SU-DHL-6 (cell line): ENCODE measurements around the gene MED12L.
A peak's percentile ranks its signal among the peaks of the same experiment; 100 is the strongest.

Experiments used
- H2AFZ ChIP-seq: fragments of 200-600 bp; sonication (generic); 2 replicates; pipeline ENCODE4 v1.6.1; 2014; ENCODE audit warnings: low read depth, mild to moderate bottlenecking, moderate library complexity, mixed read lengths, antibody characterized with exemption, low read length; ENCODE audit not compliant: severe bottlenecking
- H3F3A ChIP-seq: fragments of 200-600 bp; shearing (Covaris generic); 2 replicates; pipeline ENCODE4 v1.6.0; 2016; ENCODE audit warnings: antibody characterized with exemption, mild to moderate bottlenecking; ENCODE audit not compliant: insufficient read depth
- H3K27ac ChIP-seq: fragments of 200-600 bp; sonication (generic); 2 replicates; pipeline ENCODE4 v1.5.1; 2016; ENCODE audit warnings: low read depth, mild to moderate bottlenecking, low read length, moderate library complexity, mixed read lengths
- H3K27me3 ChIP-seq: fragments of 200-600 bp; sonication (generic), shearing (Covaris generic); 2 replicates; pipeline ENCODE4 v1.6.0; 2014; ENCODE audit warnings: mild to moderate bottlenecking, low read length
- H3K36me3 ChIP-seq: fragments of 200-600 bp; sonication (generic); 2 replicates; pipeline ENCODE4 v1.6.1; 2014; ENCODE audit warnings: mild to moderate bottlenecking, low read length, mixed read lengths
- H3K4me2 ChIP-seq: fragments of 300-600, 200-600 bp; shearing (Covaris generic), sonication (generic); 2 replicates; pipeline ENCODE4 v1.6.0; 2014; ENCODE audit warnings: low read length, low read depth, mild to moderate bottlenecking; ENCODE audit not compliant: poor library complexity, severe bottlenecking
- H3K4me3 ChIP-seq: fragments of 200-600 bp; sonication (generic); 2 replicates; pipeline ENCODE4 v1.5.1; 2014; ENCODE audit warnings: antibody characterized with exemption, low read length, mild to moderate bottlenecking, mixed read lengths; ENCODE audit not compliant: insufficient read depth, poor library complexity, severe bottlenecking
- H3K79me2 ChIP-seq: fragments of 200-600 bp; sonication (generic); 2 replicates; pipeline ENCODE4 v1.6.1; 2014; ENCODE audit warnings: mild to moderate bottlenecking, low read length, moderate library complexity; ENCODE audit not compliant: insufficient read depth
- H3K9ac ChIP-seq: fragments of 200-600 bp; sonication (generic); 2 replicates; pipeline ENCODE4 v1.7.0; 2014; ENCODE audit warnings: mild to moderate bottlenecking, low read length
- H3K9me2 ChIP-seq: fragments of 200-600 bp; sonication (generic); replicated peaks from 2 replicates; pipeline ENCODE4 v1.6.1; 2014; ENCODE audit warnings: low read length; ENCODE audit not compliant: insufficient read depth
- H3K9me3 ChIP-seq: fragments of 200-600 bp; sonication (generic); 2 replicates; pipeline ENCODE4 v1.6.1; 2014; ENCODE audit warnings: low read length, mixed read lengths; ENCODE audit not compliant: insufficient read depth
- H4K20me1 ChIP-seq: fragments of 200-600 bp; sonication (generic); 2 replicates; pipeline ENCODE4 v1.6.1; 2014; ENCODE audit warnings: low read depth, mild to moderate bottlenecking, antibody characterized with exemption, low read length, moderate library complexity, mixed read lengths
- EZH2phosphoT487 ChIP-seq: fragments of 200-600 bp; sonication (generic), shearing (Covaris generic); conservative IDR thresholded peaks from 2 replicates; pipeline ENCODE4 v1.6.1; 2018; ENCODE audit warnings: mild to moderate bottlenecking, antibody characterized with exemption, low read length, moderate library complexity, mixed read lengths
- TF ChIP-seq, protein P1 (sequence below): fragments of 200-600 bp; sonication (generic); IDR thresholded peaks from one replicate; pipeline ENCODE4 v1.5.1; 2017; ENCODE audit warnings: antibody characterized with exemption, mild to moderate bottlenecking, low read length, moderate library complexity; ENCODE audit not compliant: insufficient read depth, poor library complexity, severe bottlenecking

Gene MED12L

GRCh38 chr3:151144760-151145159 is 59.3 kb downstream of the MED12L start:
- no peak overlapping the region for H3K27ac ChIP-seq
- no peak overlapping the region for H3K4me2 ChIP-seq
- H3K27me3 ChIP-seq = no peaks in the 10 kb centered on the region
- no peaks in the 10 kb centered on the region for H3K9me2 ChIP-seq
- no peak overlapping the region for H2AFZ ChIP-seq
- H3K4me3 ChIP-seq = no peak overlapping the region
- no peaks in the 10 kb centered on the region for H3K9me3 ChIP-seq
- TF ChIP-seq EZH2phosphoT487 = no peak
- TF ChIP-seq, protein P1, sequence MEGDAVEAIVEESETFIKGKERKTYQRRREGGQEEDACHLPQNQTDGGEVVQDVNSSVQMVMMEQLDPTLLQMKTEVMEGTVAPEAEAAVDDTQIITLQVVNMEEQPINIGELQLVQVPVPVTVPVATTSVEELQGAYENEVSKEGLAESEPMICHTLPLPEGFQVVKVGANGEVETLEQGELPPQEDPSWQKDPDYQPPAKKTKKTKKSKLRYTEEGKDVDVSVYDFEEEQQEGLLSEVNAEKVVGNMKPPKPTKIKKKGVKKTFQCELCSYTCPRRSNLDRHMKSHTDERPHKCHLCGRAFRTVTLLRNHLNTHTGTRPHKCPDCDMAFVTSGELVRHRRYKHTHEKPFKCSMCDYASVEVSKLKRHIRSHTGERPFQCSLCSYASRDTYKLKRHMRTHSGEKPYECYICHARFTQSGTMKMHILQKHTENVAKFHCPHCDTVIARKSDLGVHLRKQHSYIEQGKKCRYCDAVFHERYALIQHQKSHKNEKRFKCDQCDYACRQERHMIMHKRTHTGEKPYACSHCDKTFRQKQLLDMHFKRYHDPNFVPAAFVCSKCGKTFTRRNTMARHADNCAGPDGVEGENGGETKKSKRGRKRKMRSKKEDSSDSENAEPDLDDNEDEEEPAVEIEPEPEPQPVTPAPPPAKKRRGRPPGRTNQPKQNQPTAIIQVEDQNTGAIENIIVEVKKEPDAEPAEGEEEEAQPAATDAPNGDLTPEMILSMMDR = no peak
- 0 out of 2 replicates have a peak, but pooled peaks cover 3% of the 10 kb centered on the region for H4K20me1 ChIP-seq
- no peaks in the 10 kb centered on the region for H3K36me3 ChIP-seq
- H3F3A ChIP-seq = no peaks in the 10 kb centered on the region
- no peaks in the 10 kb centered on the region for H3K79me2 ChIP-seq
- H3K9ac ChIP-seq = no peak overlapping the region

DNA sequence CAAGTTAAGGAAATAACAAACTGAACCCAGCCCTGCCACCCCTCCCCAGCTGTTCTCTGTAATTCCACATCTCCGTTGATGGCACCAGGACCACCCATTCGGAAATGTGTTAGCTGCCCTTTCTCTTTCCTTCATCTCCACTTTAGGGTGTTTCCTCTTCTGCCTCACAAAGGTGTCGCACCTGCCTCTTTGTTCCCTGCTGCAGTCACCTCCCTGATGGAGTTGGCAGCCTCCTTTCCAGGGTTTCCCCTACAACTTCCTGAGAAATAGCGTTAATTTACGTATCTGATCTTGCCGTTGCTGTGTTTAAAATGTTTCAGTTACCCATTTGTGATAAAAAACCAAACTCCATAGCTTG is 60.2 kb downstream of the MED12L start:
- Histone ChIP-seq H4K20me1 (0 out of 2 replicates have a peak, but pooled peaks cover 3% of the 10 kb centered on the region), H3K9me2 (no peaks in the 10 kb centered on the region), H2AFZ (no peak overlapping the region), H3K9me3 (no peaks in the 10 kb centered on the region), H3K9ac (no peak overlapping the region), H3F3A (no peaks in the 10 kb centered on the region), H3K79me2 (no peaks in the 10 kb centered on the region), H3K4me2 (no peak overlapping the region), H3K27ac (no peak overlapping the region), H3K27me3 (no peaks in the 10 kb centered on the region), H3K4me3 (no peak overlapping the region), H3K36me3 (no peaks in the 10 kb centered on the region)
- TF ChIP-seq EZH2phosphoT487 = no peak
- TF ChIP-seq, protein P1 = no peak

DNA sequence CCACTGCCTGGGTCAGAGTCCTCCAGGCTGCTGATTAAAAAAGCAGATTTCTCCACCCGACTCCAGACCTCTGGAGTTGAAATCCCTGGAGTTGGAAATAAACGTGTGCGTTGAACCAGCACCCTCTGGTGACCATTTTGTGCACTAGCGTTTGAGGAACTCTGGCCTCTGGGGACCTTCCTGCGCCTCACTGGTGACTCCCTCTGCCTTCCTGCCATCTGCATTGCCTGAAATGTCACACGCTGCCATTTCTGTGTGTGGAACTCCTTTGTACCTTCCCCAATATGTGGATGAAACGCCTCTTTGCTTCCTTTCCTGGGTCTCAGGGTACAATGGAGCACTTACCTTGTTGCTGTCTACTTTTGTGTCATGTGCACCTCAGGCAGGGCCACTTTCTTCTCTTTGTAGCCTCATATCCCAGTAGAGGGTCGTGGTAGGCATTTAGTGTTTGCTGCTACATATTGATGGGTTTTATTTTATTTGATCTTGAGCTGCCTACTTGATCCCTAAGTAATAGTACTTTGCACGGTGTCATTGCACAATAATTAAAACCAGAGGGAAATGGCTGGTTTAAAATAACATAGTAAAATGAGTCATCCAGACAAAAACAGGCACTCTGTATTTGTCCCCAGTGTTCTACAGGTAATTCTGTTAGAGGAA is 60.7 kb downstream of the MED12L start:
- Histone ChIP-seq H3K9me2 (no peaks in the 10 kb centered on the region), H3K79me2 (no peaks in the 10 kb centered on the region), H3K27me3 (no peaks in the 10 kb centered on the region), H3K4me3 (no peak overlapping the region), H3K9ac (no peak overlapping the region), H2AFZ (no peak overlapping the region), H3F3A (no peaks in the 10 kb centered on the region), H4K20me1 (0 out of 2 replicates have a peak, but pooled peaks cover 3% of the 10 kb centered on the region), H3K36me3 (no peaks in the 10 kb centered on the region), H3K4me2 (no peak overlapping the region), H3K27ac (no peak overlapping the region), H3K9me3 (no peaks in the 10 kb centered on the region)
- TF ChIP-seq, protein P1 = peak; percentile 68
- TF ChIP-seq EZH2phosphoT487 = no peak
